GM21515 (cell line): ENCODE measurements around the gene ANKLE1.
A peak's percentile ranks its signal among the peaks of the same experiment; 100 is the strongest.
"Not testable (repeated sequence)": the region's sequence is repeated elsewhere in the genome, so short reads cannot be mapped to it uniquely, and the experiment has no call there.

ENCODE experiments used
- ATAC-seq: cut with Tn5 transposase; IDR thresholded peaks from one replicate; pipeline ENCODE4 v1.9.1; 2021; ENCODE audit not compliant: unreplicated experiment

ANKLE1 gene

DNA sequence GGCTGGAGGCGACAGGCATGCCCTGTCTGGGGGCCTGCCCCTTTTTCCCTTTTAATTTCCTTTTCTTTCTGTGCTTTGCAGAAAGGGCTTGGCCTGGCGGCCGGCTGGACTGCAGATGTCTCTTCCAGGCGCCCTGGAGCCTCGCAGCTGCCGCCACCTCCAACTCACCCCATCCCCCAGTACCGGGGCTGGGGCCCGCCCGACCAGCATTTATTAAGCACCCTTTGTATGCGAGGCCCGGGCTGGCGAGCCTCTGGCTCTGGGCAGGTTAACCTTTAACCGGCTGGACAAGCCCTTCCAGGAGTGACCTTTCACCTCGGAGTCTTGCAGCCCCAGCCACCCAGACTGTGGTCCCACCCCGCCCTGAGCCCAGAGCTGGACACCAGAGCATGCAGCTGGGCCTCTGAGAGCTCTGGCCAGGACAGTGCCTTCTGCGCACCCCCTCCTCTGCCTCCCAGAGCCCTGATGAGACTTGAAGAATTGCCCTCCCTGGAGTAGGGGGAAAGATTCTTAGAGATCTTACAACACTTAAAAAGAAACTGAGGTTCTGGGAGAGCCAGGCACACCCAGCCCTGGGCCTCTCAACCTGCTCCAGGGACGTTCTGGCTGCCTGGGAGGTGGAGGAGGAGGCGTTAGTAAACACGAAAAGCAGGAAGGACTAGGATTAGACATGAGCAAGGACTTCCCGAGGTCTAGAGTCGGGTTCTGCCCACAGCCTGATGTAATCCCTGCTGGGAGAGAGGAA lies 34.8 kb upstream of the ANKLE1 start:
- no peak for ATAC-seq

DNA sequence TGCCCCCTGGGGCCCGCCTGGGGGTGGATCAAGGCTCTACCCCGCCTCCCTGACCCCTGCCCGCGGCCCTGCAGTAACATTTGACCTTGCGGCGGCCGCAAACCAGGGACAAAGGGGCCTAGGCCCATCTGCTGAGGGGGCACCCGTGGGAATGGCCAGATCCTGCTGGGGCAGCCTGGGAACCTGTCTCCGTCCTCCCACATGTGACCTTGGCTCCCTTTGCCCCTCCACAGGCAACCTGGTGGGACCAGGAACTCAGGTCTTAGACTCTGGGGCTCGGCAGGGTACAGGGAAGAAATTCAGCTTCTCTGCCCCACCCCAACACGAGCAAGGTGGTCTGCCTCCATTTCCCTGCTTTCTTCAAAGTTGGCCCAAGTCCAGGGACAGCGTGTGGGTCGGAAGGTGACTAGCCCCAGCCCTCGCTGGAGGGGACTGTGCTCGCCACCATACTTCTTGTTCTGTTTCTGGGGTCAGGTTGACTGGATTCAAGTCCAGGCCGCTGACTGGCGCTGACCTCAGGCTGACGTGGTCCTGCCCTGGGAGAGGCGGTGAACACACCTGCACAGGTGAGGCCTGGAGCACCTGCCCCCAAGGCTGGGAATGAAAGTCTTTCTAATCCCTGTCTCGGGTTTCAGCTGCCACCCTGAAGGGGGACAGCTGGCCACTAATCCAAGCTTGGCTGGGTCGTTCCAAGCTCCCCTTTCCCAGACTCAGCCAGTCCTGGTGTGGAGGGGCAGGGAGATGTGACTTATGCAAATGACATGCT lies 33.5 kb upstream of the ANKLE1 start:
- no peak for ATAC-seq

DNA sequence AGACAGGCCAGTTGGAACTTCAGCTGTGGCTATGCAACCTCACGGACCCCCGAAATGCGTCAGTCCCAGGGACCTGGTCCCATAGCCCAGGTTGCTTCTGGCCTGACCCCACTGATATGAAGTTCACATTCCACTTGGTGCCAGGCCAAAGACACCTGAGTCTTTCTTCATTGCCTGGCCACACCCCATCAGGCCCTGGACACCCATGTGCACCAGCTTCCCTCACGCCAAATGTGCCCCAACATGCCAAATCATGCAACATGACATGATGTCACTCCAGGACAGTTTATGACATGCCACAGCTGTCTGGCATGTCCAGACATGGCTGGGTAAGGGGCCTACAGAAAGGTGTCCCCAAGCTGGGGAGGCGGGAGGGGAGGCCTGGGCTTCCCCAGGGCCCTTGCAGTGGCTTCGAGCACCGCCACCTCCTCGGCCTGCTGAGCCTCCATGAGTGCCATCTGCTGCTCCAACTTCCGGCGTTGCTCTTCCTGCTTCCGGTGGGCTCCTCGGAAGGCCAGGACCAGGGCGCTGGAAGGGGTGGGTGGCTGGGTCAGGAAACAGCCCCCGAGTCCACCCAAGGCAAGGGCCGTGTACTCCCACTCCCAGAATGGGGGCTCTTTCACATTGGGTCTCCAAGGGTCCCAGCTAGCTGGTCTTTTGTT lies 31.7 kb upstream of the ANKLE1 start:
- ATAC-seq: no peak

DNA sequence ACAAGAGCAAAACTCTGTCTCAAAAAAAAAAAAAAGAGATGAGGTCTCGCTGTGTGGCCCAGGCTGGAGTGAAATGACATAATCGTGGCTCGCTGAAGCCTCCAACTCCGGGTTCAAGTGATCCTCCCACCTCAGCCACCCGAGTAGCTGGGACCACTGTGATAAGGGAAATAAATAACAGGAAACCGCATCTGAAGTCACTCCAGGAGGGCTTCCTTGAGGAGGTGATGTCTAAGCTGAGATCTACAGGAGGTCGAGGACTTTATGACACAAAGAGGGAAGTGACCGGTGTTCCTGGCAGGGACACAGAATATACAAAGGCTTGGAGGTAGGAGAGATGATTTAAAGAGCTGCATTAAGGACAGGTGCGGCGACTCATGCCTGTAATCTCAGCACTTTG lies 27.1 kb upstream of the ANKLE1 start:
- ATAC-seq: no peak

DNA sequence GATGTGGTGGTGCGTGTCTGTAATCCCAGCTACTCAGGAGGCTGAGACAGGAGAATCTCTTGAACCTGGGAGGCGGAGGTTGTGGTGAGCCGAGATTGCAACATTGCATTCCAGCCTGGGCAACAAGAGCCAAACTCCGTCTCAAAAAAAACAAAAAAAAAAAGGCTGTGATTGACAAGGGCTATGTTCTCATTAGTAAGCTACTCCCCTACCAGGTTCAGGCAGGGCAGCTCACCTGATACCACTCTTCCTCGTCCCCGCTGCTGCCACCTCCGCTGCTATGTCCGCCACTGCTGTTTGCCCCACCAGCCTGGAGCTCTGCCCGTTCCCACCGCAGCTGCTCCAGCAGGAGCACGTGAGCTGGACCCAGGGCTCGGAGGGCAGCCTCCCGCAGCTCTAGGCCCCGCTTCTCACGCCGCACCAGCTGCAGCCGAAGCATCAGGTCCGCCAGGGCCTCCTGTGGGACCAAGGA lies 26.5 kb upstream of the ANKLE1 start:
- no peak for ATAC-seq

DNA sequence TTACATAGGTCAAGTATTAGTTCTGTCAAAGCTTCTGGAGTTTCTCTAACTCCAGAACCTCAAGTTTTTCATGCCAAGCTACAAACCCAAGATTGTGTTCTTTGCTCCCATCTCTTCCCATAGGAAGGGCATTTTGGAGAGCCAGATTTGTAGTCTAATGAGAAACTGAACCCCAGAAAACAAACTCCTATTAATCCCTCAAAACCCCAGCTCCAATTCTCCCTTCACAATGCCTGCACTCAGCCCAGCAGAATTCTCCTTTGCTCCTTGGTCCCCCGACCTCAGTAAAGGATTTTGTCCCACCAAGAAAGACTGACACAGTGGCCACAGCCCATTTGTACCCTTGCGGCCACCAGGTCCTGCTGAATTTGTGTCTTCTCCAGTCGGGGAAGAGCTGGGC lies 25.6 kb upstream of the ANKLE1 start:
- ATAC-seq: no peak

DNA sequence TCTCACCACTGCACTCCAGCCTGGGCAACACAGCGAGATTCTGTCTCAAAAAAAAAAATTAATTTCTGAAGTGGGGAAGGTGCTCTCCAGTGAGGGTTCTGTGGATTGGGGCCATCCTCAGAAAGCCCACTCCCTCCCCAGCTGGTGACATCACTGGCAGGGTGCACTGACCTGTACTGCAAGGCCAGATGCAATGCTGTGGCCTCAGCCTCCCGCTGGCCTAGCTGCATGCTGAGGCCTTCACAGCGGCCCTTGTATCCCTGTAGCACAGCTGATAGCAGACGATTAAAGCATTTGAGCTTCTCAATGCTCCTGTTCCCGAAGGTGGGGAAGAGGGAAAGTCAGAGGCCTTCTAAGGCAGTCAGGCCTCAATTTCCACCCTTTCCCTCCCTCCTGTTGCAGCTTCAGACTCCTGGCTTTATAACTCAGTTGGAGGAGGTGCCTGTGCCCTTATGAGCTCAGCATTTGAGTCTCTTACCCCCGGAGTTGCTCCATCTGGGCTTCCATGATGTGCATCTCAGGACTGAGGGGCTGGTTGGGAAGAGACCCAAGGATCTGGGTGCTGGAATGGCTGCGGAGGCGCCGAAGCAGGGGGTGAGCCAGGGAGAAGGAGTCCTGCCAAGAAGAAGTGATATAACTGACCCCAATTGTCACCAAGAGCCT lies 22.5 kb upstream of the ANKLE1 start:
- no peak for ATAC-seq

DNA sequence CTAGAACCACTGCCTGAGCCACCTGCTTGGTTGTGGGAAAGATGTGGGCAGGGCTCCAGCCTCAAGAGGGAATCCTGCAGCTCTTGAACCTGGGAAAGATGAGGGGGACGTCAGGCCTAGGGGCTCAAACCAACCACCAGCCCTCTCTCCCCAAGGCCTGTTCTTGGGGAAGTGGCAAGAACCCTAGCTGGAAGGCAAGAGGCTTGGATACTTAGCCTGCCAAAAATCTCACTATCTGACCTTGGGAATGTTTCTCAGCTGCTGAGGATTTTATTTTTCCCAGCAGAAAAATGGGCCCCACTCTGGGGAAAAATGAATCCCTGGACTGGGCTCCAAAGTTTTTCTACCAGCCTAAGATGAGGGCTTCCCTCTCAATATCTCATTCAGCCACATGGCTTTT lies 21.8 kb upstream of the ANKLE1 start:
- ATAC-seq: no peak

DNA sequence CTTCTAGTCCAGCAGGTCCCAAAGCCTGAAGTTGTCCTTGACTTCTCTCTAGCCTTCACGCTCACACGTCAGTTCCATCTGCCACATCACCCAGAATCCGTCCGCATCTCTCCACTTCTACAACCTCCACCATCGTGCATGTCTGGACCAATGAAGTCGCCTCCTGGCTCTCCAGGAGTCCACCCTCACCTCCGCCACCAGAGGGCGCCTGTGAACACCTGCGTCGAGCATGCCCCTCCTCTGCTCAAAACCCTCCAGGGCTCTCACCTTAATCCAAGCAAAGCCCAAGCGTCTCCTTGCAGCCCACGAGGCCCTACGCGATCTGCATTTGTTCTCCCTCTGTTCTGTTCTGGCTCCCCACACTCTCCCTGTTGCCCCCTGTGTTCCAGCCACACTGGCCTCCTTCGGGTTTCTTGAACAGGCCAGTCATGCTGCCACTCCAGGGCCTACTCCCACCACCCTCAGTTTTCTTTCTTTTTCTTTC lies 20.8 kb upstream of the ANKLE1 start:
- ATAC-seq: no peak

DNA sequence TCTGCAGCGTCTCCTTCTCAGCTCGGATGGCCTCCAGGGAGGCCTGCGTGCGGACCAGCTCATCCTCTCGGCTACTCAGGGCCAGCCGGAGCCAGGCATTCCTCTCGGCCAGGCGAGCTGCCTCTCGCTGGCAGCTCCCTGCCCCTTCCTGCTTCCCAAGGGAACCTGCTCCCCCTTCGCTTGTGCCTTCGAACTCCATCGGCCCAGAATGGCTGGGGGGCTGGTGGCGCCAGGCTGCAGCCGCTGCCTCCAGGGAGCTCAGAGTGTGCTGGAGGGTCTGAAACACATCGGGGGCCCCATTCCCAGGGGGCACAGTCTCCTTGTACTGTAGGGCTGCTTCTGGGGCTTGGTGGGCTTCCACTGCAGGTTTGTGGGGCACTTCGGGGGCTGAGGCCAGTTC lies 19.1 kb upstream of the ANKLE1 start:
- no peak for ATAC-seq

DNA sequence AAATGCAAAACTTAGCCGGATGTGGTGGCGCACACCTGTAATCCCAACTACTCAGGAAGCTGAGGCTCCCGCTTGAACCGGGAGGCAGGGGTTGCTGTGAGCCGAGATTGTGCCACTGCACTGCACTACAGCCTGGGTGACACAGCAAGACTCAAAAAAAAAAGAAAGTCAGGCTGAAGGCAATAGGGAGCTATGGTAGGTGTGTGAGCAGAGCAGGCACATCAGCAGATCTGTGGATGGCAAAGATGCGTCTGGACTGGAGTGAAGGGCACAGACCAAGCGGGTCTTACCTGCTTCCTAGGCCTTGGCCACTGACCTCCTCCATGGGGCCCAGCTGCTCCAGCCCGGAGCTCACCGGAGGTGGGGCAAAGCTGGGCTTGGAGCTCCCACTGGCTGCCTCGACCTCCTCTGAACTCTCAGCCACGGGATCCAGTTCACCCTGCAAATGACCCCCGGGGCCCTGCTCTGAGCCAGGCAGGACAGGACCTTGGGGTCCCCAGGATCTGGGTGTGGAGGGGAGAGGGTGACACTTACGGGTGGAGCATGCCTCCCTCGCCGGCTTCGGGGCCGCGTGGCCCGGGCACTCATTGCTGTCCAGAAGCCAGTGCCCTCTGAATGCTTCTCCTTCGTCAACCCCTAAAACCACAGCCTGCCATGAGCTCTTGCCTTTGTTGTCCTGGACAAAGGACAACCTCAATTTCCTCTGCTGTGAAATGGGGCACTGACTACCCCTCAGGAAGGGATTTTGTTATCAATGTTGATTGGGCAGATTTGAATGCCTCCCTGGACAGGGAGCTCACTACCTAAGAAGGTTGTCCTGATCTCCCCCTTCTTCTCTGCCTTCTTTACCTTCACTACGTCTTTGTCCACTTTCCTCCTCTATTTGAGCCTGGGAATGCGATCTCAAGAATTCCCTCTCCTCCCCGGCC lies 17.7 kb upstream of the ANKLE1 start:
- ATAC-seq: no peak

DNA sequence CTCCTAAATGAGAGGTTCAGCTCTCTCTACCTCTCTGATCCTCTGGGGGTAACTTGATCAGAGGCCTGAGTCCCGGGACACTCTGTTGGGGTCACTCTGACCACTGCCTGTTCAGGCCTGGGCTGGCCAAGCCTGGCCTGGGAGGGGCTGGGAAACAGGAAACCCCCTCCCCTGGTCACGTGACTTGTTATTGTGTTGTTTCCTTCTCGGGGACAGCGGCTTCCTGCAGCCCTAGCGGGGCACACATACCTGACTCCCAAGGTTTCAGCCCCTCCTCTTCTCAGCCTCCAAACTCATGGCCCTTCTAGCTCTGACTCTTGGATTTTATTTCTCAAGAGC lies 17.1 kb upstream of the ANKLE1 start, which contains the start of gene USHBP1:
Gene USHBP1, minus strand, starts transcription at position 105 of the 339 bp plus-strand sequence. CDS start 446 bp downstream, outside the sequence.
- ATAC-seq: no peak

DNA sequence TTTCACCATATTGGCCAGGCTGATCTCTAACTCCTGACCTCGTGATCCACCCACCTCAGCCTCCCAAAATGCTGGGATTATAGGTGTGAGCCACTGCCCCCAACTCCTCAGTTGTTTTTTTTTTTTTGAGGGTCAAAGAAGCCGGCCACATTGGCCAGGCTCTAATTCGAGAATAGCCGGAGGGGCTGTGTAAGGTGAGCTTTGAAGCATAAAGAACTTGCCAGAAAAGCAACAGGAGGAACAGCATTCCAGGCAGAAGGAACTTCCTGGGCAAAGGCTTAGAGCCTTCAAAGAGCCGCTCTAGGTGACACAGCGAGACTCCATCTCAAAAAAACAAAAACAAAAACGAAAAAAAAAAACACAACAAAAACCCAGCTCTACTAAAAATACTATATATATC lies 15.7 kb upstream of the ANKLE1 start:
- ATAC-seq: no peak

DNA sequence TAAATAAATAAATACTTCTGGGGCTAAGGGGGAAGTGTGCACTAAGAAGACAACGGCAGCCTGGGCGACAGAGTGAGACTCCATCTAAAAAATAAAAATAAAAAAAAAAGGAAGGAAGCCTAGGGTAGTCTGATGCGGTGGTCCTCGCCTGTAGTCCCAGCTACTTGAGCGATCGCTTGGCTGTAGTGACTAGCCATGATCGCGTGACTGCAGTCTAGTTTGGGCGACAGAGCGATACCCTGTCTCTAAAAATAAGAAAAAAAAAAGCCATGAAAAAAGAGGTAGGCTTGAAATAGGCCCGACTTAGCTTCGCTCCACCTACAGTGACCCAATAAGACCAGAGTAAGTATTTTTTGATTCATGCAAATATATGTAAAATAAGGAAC lies 15.1 kb upstream of the ANKLE1 start:
- peak; percentile 21 for ATAC-seq

DNA sequence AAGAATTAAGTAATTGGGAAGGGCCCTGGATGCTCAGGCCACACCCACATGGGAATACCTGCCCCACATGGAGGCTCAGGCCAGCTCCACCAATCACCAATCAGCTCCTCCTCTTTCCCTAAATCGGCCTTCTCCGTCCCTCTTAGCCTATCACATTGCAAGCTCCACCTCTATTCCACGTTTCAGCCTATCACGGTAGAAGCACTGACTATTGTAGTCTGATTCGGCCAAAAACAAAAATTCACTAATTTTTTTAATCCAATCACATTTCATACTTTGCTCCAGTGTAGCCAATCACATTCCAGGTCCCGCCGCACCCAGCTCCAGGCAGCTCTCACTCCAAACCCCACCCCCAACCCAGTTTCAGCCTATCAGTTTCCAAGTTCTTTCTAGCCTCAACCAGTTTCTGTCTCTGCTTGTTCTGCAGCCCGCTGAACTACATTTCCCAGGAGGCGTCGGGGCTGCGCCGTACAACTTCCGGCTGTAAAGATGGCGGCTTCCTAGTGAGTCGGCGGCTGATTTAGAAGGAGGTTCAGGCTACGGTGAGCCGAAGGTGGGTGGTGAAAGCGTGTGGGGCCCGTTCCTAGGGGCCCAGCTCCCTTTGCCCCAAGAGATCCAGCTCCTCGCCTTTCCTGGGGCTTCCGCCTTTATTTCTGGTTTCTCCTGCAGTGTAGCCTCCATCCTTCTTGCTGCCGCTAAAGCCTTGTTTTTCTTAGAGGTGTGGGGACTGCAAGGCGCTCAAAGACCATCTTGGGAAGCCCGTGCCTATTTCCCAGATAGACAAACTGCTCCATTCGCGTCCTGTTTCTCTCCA lies 14.5 kb upstream of the ANKLE1 start, which contains the start of gene BABAM1:
Gene BABAM1, plus strand, starts transcription at position 469 of the 814 bp plus-strand sequence. CDS start 1,364 bp downstream, outside the sequence.
- ATAC-seq: peak; percentile 82

DNA sequence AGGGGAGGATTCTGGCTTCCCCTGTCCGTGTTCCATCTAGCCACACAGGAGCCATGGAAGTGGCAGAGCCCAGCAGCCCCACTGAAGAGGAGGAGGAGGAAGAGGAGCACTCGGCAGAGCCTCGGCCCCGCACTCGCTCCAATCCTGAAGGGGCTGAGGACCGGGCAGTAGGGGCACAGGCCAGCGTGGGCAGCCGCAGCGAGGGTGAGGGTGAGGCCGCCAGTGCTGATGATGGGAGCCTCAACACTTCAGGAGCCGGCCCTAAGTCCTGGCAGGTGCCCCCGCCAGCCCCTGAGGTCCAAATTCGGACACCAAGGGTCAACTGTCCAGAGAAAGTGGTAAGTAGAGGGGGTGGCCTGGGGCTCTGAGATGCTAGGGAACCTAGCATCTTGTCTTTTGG lies 12.9 kb upstream of the ANKLE1 start:
- ATAC-seq: no peak

DNA sequence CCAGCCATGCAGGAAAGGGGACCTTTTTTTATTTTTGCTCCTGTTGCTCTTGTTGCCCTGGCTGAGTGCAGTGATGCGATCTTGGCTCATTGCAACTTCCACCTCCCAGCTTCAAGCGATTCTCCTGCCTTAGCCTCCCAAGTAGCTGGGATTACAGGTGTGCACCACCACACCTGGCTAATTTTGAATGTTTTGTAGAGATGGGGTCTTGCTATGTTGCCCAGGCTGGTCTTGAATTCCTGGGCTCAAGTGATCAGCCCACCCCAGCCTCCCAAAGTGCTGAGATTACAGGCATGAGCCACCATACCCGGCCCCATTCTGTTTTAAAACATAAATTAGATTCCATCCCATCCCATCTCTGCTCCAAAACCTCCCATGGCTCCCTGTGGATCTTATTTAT lies 6.8 kb upstream of the ANKLE1 start:
- ATAC-seq: not testable (repeated sequence)

DNA sequence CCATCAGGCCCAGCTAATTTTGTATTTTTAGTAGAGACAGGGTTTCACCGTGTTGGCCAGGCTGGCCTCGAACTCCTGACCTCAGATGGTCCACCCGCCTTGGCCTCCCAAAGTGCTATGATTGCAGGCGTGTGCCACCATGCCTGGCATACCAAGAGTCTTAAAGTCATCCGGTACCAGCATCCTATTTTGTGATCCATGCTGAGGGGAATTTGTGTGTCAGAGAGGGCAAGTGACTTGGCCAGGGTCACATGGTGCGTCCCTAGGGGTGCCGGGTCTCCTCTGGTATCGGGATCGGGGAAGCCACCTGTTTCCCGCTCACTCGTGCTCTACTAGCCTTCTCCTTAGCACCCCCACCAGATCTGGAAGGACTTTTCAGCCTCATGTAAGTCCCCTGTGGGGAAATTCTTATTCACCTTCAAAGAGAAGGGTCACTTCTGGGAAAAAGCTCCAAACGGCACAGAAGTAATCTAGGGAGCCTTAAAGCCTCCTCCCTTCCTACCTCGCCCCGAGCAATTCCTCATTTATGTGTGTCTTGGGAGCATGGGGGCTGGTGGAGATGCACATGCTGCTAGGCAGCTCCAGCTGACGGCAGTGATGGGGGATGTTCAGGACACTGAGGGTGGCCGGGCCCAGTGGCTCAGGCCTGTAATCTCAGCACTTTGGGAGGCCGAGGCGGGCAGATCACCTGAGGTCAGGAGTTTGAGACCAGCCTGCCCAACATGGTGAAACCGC lies 6.1 kb upstream of the ANKLE1 start:
- no peak for ATAC-seq
